IMR-90 (cell line): ENCODE measurements around the gene TRIO. TPM values are rescaled to one million over a fixed set of nuclear protein-coding genes. Genes with fewer than 3 reads are reported as not detected.
A peak's percentile ranks its signal among the peaks of the same experiment; 100 is the strongest.

Source experiments
- ATAC-seq: fragments of 200-7000 bp; cut with Tn5 transposase; 2 replicates; pipeline ENCODE4 v1.9.1; 2020; ENCODE audit warnings: low read depth, mild to moderate bottlenecking, moderate library complexity
- BruUV-seq: library from RNA; stranded (reverse); fragments of 400-500 nt; replicated peaks from 2 replicates; lab custom pipeline; 2021; lab: Mats Ljungman, UMichigan
- CTCF ChIA-PET: fragments of 300-600 bp; formaldehyde crosslinking; extraction: SDS; loops from one replicate; lab custom pipeline; 2021; ENCODE audit warnings: antibody characterized with exemption; lab: Yijun Ruan, JAX
- POLR2A ChIA-PET: fragments of 300-600 bp; sonication (Branson Sonifier 250); formaldehyde crosslinking; loops from one replicate; lab custom pipeline; 2022; ENCODE audit warnings: antibody characterized with exemption; ENCODE audit not compliant: unreplicated experiment; lab: Charles Lee
- DNase-seq: peaks from one replicate; pipeline ENCODE4 v3.0.0; 2013
- H2AFZ ChIP-seq: replicated peaks from 2 replicates; pipeline ENCODE3; 2013; ENCODE audit warnings: low read length, mild to moderate bottlenecking; ENCODE audit not compliant: poor library complexity
- H2AK5ac ChIP-seq: 2 replicates; pipeline ENCODE4 v1.6.1; 2013; ENCODE audit warnings: low read depth, low read length, inconsistent platforms
- H2AK9ac ChIP-seq: replicated peaks from 2 replicates; pipeline ENCODE3; 2013; ENCODE audit warnings: mild to moderate bottlenecking, low read depth, low read length, moderate library complexity; ENCODE audit not compliant: poor library complexity
- H2BK120ac ChIP-seq: 2 replicates; pipeline ENCODE4 v1.6.1; 2013; ENCODE audit warnings: low read depth, low read length, inconsistent platforms
- H2BK15ac ChIP-seq: 3 replicates; pipeline ENCODE4 v1.6.1; 2013; ENCODE audit warnings: low read depth, low read length, inconsistent platforms
- H2BK20ac ChIP-seq: 2 replicates; pipeline ENCODE4 v1.6.1; 2013; ENCODE audit warnings: low read depth, mild to moderate bottlenecking, inconsistent platforms, low read length, moderate library complexity
- H2BK5ac ChIP-seq: 2 replicates; pipeline ENCODE4 v1.6.1; 2013; ENCODE audit warnings: mild to moderate bottlenecking, low read depth, low read length, inconsistent platforms; ENCODE audit not compliant: poor library complexity, severe bottlenecking
- H3K14ac ChIP-seq: replicated peaks from 2 replicates; pipeline ENCODE4 v1.6.1; 2013; ENCODE audit warnings: low read depth, low read length, inconsistent platforms
- H3K18ac ChIP-seq: 2 replicates; pipeline ENCODE4 v1.6.1; 2013; ENCODE audit warnings: low read depth, low read length, control low read depth
- H3K23ac ChIP-seq: 2 replicates; pipeline ENCODE4 v1.6.1; 2013; ENCODE audit warnings: low read depth, low read length, inconsistent platforms
- H3K27ac ChIP-seq: 2 replicates; pipeline ENCODE4 v1.5.1; 2013; ENCODE audit warnings: mild to moderate bottlenecking, control low read depth, low read length; ENCODE audit not compliant: insufficient read depth
- H3K27me3 ChIP-seq: 2 replicates; pipeline ENCODE4 v1.6.1; 2013; ENCODE audit warnings: low read length; ENCODE audit not compliant: control insufficient read depth, insufficient read depth
- H3K36me3 ChIP-seq: 2 replicates; pipeline ENCODE4 v1.6.1; 2013; ENCODE audit warnings: low read length, mixed read lengths; ENCODE audit not compliant: control insufficient read depth, insufficient read depth
- H3K4ac ChIP-seq: 2 replicates; pipeline ENCODE4 v1.6.1; 2013; ENCODE audit warnings: low read depth, low read length, inconsistent platforms
- H3K4me1 ChIP-seq: 2 replicates; pipeline ENCODE4 v1.6.1; 2013; ENCODE audit warnings: low read length, mixed read lengths; ENCODE audit not compliant: control insufficient read depth, insufficient read depth
- H3K4me2 ChIP-seq: 2 replicates; pipeline ENCODE4 v1.6.1; 2013; ENCODE audit warnings: low read depth, mild to moderate bottlenecking, control low read depth, low read length, moderate library complexity
- H3K4me3 ChIP-seq: 2 replicates; pipeline ENCODE4 v1.5.1; 2013; ENCODE audit warnings: low read depth, mild to moderate bottlenecking, control low read depth, low read length, moderate library complexity; ENCODE audit not compliant: insufficient read depth
- H3K56ac ChIP-seq: 2 replicates; pipeline ENCODE4 v1.6.1; 2013; ENCODE audit warnings: low read length, inconsistent platforms; ENCODE audit not compliant: insufficient read depth; ENCODE audit errors: extremely low read depth
- H3K79me1 ChIP-seq, 2 experiments: 2 replicates each; pipeline ENCODE4 v1.6.1; 2013; ENCODE audit warnings: low read length in 2 of 2, inconsistent platforms in 1 of 2, low read depth in 1 of 2
- H3K9ac ChIP-seq: 2 replicates; pipeline ENCODE4 v1.6.1; 2013; ENCODE audit warnings: low read depth, low read length, control low read depth
- H3K9me1 ChIP-seq: 2 replicates; pipeline ENCODE4 v1.6.1; 2013; ENCODE audit warnings: low read length, inconsistent platforms; ENCODE audit not compliant: insufficient read depth
- H3K9me3 ChIP-seq: 2 replicates; pipeline ENCODE4 v1.6.1; 2013; ENCODE audit warnings: low read length; ENCODE audit not compliant: control insufficient read depth, insufficient read depth
- H4K20me1 ChIP-seq: 2 replicates; pipeline ENCODE4 v1.6.1; 2013; ENCODE audit warnings: low read length, inconsistent platforms; ENCODE audit not compliant: insufficient read depth
- H4K5ac ChIP-seq: 2 replicates; pipeline ENCODE4 v1.6.1; 2013; ENCODE audit warnings: mild to moderate bottlenecking, low read depth, low read length, control low read depth
- H4K8ac ChIP-seq, 2 experiments: 2 replicates each; pipeline ENCODE4 v1.6.1; 2013; ENCODE audit warnings: low read depth in 2 of 2, low read length in 2 of 2, control low read depth in 1 of 2, inconsistent platforms in 1 of 2
- H4K91ac ChIP-seq: 2 replicates; pipeline ENCODE4 v1.6.1; 2013; ENCODE audit warnings: low read depth, low read length, inconsistent platforms; ENCODE audit not compliant: insufficient read depth
- BHLHE40 ChIP-seq: fragments of 150-350 bp; IDR thresholded peaks from 2 replicates; pipeline ENCODE4 v1.6.1; 2016; ENCODE audit warnings: mild to moderate bottlenecking, low read depth, low read length
- FOS ChIP-seq: fragments of 150-350 bp; IDR thresholded peaks from 2 replicates; pipeline ENCODE4 v1.6.1; 2016; ENCODE audit warnings: low read depth, low read length
- MXI1 ChIP-seq: IDR thresholded peaks from 2 replicates; pipeline ENCODE4 v1.6.1; 2012; ENCODE audit warnings: low read depth, mild to moderate bottlenecking, low read length, moderate library complexity, borderline replicate concordance
- NFE2L2 ChIP-seq: fragments of 150-350 bp; IDR thresholded peaks from 2 replicates; pipeline ENCODE4 v1.6.1; 2016; ENCODE audit warnings: low read depth, mild to moderate bottlenecking, low read length
- RAD21 ChIP-seq: IDR thresholded peaks from 2 replicates; pipeline ENCODE4 v1.6.1; 2012; ENCODE audit warnings: low read length, improper control_type of control experiment
- RCOR1 ChIP-seq: IDR thresholded peaks from 2 replicates; pipeline ENCODE4 v1.6.1; 2012; ENCODE audit warnings: mild to moderate bottlenecking, low read length, improper control_type of control experiment; ENCODE audit not compliant: insufficient replicate concordance
- SMC3 ChIP-seq: fragments of 150-350 bp; IDR thresholded peaks from 2 replicates; pipeline ENCODE4 v1.6.1; 2016; ENCODE audit warnings: low read depth, mild to moderate bottlenecking, antibody characterized with exemption, low read length, moderate library complexity
- WGBS, 2 experiments: methylation state at CpG; one replicate each; pipeline versions ENCODE4 v1.1.5 to v1.1.7; 2013; ENCODE audit warnings: missing lambda C conversion rate in 2 of 2; ENCODE audit not compliant: insufficient read length in 1 of 2; ENCODE audit errors: extremely low coverage in 2 of 2; 5-methylcytosine and 5-hydroxymethylcytosine counted together
- dilution Hi-C: fragments of 300-500 bp; cut with HindIII; formaldehyde crosslinking; loops from one replicate; pipeline ENCODE4 v1.14.3; 2018; ENCODE audit warnings: low sequenced_read_pairs; ENCODE audit not compliant: unreplicated experiment
- in situ Hi-C: fragments of 300-500 bp; cut with MboI; formaldehyde crosslinking; loops from 3 replicates; pipeline ENCODE4 v1.14.3; 2019; ENCODE audit warnings: low sequenced_read_pairs, inconsistent platforms, mixed read lengths
- intact Hi-C: fragments of 100-400 bp; cut with micrococcal nuclease; formaldehyde crosslinking; loops from 2 replicates; pipeline ENCODE4 v1.10.0; 2022
- polyA plus RNA-seq, 3 experiments: library from polyadenylated mRNA; depleted of rRNA; stranded (reverse); fragments of >200 nt; gene quantifications; 2 replicates each; pipeline ENCODE4 v1.2.3, GENCODE V29; 2012; ENCODE audit warnings: low replicate concordance in 1 of 3
- total RNA-seq: library from RNA; depleted of rRNA; stranded (reverse); fragments of >200 nt; gene quantifications from 2 replicates; pipeline ENCODE4 v1.2.3, GENCODE V29; 2012
- TF ChIP-seq, protein P1 (sequence below): conservative IDR thresholded peaks from 2 replicates; pipeline ENCODE4 v1.5.1; 2012; ENCODE audit warnings: mild to moderate bottlenecking, low read depth, low read length, improper control_type of control experiment
- TF ChIP-seq, protein P2 (sequence below): fragments of 150-350 bp; IDR thresholded peaks from 2 replicates; pipeline ENCODE4 v1.6.1; 2016; ENCODE audit warnings: low read depth, mild to moderate bottlenecking, low read length, moderate library complexity, borderline replicate concordance

Gene TRIO
- total and polyA plus RNA-seq, 2 of the 4 experiments (the other 2 are of a cell fraction) = 206 to 522 TPM

DNA sequence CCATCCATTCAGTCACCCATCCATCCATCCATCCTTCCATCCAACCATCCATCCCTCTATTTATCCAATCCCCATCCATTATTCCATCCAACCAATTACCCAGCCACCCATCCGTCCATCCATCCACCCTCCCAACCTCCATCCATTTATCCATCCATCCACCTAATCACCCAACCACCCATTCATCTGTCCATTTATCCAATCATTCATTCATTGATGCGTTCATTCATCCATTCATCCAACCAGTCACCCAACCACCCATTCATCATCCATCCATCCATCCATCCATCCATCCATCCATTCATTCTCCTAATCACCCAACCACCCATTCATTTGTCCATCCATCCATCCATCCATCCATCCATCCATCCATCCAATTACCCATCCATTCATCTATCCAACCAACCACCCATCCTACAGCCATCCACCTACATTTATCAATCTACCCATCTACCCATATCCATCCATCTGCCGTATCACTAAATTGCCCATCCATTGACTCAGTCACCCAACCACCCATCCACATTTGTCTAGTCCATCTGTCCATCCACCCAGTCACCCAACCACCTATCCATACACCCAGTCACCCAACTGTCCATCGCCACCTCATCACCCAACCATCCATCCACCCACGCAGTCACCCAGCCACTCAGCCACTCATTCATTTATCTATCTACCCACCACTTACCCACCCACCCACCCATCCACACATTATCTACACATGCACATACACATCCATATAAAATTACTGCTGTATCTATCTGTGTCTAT is 165.4 kb downstream of the TRIO start:
- H4K5ac ChIP-seq = no peak overlapping the region
- no peak overlapping the region for H2BK20ac ChIP-seq
- no peak overlapping the region for H3K4me2 ChIP-seq
- no peaks in the 10 kb centered on the region for H3K9me3 ChIP-seq
- H3K4ac ChIP-seq = no peak overlapping the region
- no peak for TF ChIP-seq MXI1
- no peak for TF ChIP-seq BHLHE40
- TF ChIP-seq RAD21 = no peak
- TF ChIP-seq, protein P1, sequence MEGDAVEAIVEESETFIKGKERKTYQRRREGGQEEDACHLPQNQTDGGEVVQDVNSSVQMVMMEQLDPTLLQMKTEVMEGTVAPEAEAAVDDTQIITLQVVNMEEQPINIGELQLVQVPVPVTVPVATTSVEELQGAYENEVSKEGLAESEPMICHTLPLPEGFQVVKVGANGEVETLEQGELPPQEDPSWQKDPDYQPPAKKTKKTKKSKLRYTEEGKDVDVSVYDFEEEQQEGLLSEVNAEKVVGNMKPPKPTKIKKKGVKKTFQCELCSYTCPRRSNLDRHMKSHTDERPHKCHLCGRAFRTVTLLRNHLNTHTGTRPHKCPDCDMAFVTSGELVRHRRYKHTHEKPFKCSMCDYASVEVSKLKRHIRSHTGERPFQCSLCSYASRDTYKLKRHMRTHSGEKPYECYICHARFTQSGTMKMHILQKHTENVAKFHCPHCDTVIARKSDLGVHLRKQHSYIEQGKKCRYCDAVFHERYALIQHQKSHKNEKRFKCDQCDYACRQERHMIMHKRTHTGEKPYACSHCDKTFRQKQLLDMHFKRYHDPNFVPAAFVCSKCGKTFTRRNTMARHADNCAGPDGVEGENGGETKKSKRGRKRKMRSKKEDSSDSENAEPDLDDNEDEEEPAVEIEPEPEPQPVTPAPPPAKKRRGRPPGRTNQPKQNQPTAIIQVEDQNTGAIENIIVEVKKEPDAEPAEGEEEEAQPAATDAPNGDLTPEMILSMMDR = no peak
- no peak for TF ChIP-seq NFE2L2
- no peak for TF ChIP-seq RCOR1
- TF ChIP-seq, protein P2, sequence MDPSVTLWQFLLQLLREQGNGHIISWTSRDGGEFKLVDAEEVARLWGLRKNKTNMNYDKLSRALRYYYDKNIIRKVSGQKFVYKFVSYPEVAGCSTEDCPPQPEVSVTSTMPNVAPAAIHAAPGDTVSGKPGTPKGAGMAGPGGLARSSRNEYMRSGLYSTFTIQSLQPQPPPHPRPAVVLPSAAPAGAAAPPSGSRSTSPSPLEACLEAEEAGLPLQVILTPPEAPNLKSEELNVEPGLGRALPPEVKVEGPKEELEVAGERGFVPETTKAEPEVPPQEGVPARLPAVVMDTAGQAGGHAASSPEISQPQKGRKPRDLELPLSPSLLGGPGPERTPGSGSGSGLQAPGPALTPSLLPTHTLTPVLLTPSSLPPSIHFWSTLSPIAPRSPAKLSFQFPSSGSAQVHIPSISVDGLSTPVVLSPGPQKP = no peak
- no peak for TF ChIP-seq SMC3
- no peak for TF ChIP-seq FOS
- WGBS, 2 experiments = 96 to 100% methylated on average over 1 to 3 of the region's 5 CpGs
- peaks cover 56 to 91% of the 10 kb centered on the region in 2 experiments for H3K79me1 ChIP-seq
- no peak overlapping the region for H3K14ac ChIP-seq
- in situ Hi-C loops (no loop called here), intact Hi-C loops (no loop called here), dilution Hi-C loops (no loop called here)
- no peak overlapping the region for H4K91ac ChIP-seq
- H2BK5ac ChIP-seq = peak overlapping the region; percentile 16
- no peak overlapping the region for H4K8ac ChIP-seq
- no TSS peak for BruUV-seq
- H3K23ac ChIP-seq = no peak overlapping the region
- H3K36me3 ChIP-seq = peaks cover 70% of the 10 kb centered on the region
- no peak overlapping the region for H3K4me3 ChIP-seq
- peaks cover 23% of the 10 kb centered on the region for H3K4me1 ChIP-seq
- POLR2A ChIA-PET = no interaction called here
- H3K9ac ChIP-seq = no peak overlapping the region
- DNase-seq (no peak), ATAC-seq (no peak)
- no peak overlapping the region for H3K56ac ChIP-seq
- no peak overlapping the region for H2AFZ ChIP-seq
- H2BK15ac ChIP-seq = no peak overlapping the region
- H2AK5ac ChIP-seq = no peak overlapping the region
- no peak overlapping the region for H2AK9ac ChIP-seq
- no peak overlapping the region for H3K27ac ChIP-seq
- peaks cover 44% of the 10 kb centered on the region for H3K9me1 ChIP-seq
- H2BK120ac ChIP-seq = no peak overlapping the region
- H3K18ac ChIP-seq = no peak overlapping the region
- CTCF ChIA-PET = no interaction called here
- peaks cover 91% of the 10 kb centered on the region for H4K20me1 ChIP-seq
- no peaks in the 10 kb centered on the region for H3K27me3 ChIP-seq
